Fibroblast of mammary gland (primary cell): Measurements from ENCODE around the gene KRT7.
"Not testable (repeated sequence)": the region's sequence is repeated elsewhere in the genome, so short reads cannot be mapped to it uniquely, and the experiment has no call there.

ENCODE experiments used
- DNase-seq: peaks from one replicate; pipeline ENCODE4 v3.0.0-alpha.2; 2010; ENCODE audit warnings: low read depth
- H3K4me3 ChIP-seq: 2 replicates; pipeline ENCODE4 v1.5.1; 2011; ENCODE audit warnings: low read depth, mild to moderate bottlenecking, low read length, moderate library complexity; ENCODE audit not compliant: control insufficient read depth
- CTCF ChIP-seq: conservative IDR thresholded peaks from 2 replicates; pipeline ENCODE4 v1.5.1; 2011; ENCODE audit warnings: low read depth, low read length, inconsistent platforms; ENCODE audit not compliant: control insufficient read depth, insufficient read depth

Gene KRT7

GRCh38 chr12:52239767-52240166 is 6.7 kb downstream of the KRT7 start:
- no peak overlapping the region for H3K4me3 ChIP-seq
- DNase-seq: no peak
- no peak for TF ChIP-seq CTCF

- not testable (repeated sequence) for H3K4me3 ChIP-seq, DNase-seq
Measured at GRCh38 chr12:52240247-52240646, 7.2 kb downstream of the KRT7 start.

GRCh38 chr12:52241205-52241842 is 8.3 kb downstream of the KRT7 start:
- H3K4me3 ChIP-seq: no peak overlapping the region
- no peak for TF ChIP-seq CTCF
- DNase-seq: no peak

- H3K4me3 ChIP-seq: no peak overlapping the region
- DNase-seq: no peak
- no peak for TF ChIP-seq CTCF
Measured at GRCh38 chr12:52242442-52243258, 9.6 kb downstream of the KRT7 start.

GRCh38 chr12:52243259-52243855 is 10.3 kb downstream of the KRT7 start:
- no peak for DNase-seq
- no peak overlapping the region for H3K4me3 ChIP-seq
- TF ChIP-seq CTCF: no peak

GRCh38 chr12:52243856-52244614 is 11.0 kb downstream of the KRT7 start:
- no peak overlapping the region for H3K4me3 ChIP-seq
- peak; percentile 89 for DNase-seq
- no peak for TF ChIP-seq CTCF
